Urothelium cell line (cell line): Measurements from ENCODE around the gene CDC42EP4.
"Not testable (repeated sequence)": the region's sequence is repeated elsewhere in the genome, so short reads cannot be mapped to it uniquely, and the experiment has no call there.

Source experiments
- DNase-seq: peaks from one replicate; pipeline ENCODE4 v3.0.0; 2011; ENCODE audit warnings: low spot score, mixed read lengths
- FAIRE-seq: peaks from 2 replicates; lab custom pipeline; 2011; peaks lifted over from hg19 to GRCh38; lab: Jason Lieb, UNC

CDC42EP4 gene

GRCh38 chr17:73283250-73283649 is 28.6 kb downstream of the CDC42EP4 start:
- FAIRE-seq (no peak), DNase-seq (no peak)

- DNase-seq: no peak
- no peak for FAIRE-seq
Measured at GRCh38 chr17:73282629-73283028, 29.2 kb downstream of the CDC42EP4 start.

- DNase-seq (no peak), FAIRE-seq (no peak)
Measured at GRCh38 chr17:73281928-73282327, 29.9 kb downstream of the CDC42EP4 start.

- no peak for DNase-seq
- FAIRE-seq: peak; percentile 89
Measured at GRCh38 chr17:73280191-73280590, 31.6 kb downstream of the CDC42EP4 start.

- no peak for FAIRE-seq
Measured at GRCh38 chr17:73279704-73280103, 32.1 kb downstream of the CDC42EP4 start.

GRCh38 chr17:73278465-73279453 is 33.0 kb downstream of the CDC42EP4 start:
- FAIRE-seq (peak; percentile 48), DNase-seq (no peak)

More at GRCh38 chr17:73279704-73280103, 32.1 kb downstream of the CDC42EP4 start:
- DNase-seq: no peak

- FAIRE-seq: no peak
- no peak for DNase-seq
Measured at GRCh38 chr17:73278049-73278464, 33.7 kb downstream of the CDC42EP4 start.

- FAIRE-seq: no peak
- no peak for DNase-seq
Measured at GRCh38 chr17:73274490-73274889, 37.3 kb downstream of the CDC42EP4 start.

- FAIRE-seq: no peak
Measured at GRCh38 chr17:73272906-73273218, 38.9 kb downstream of the CDC42EP4 start.

GRCh38 chr17:73271072-73271471 is 40.7 kb downstream of the CDC42EP4 start:
- DNase-seq (no peak), FAIRE-seq (no peak)

More at GRCh38 chr17:73272906-73273218, 38.9 kb downstream of the CDC42EP4 start:
- no peak for DNase-seq

GRCh38 chr17:73269791-73270190 is 42.0 kb downstream of the CDC42EP4 start:
- DNase-seq: no peak
- FAIRE-seq: no peak

GRCh38 chr17:73269329-73269615 is 42.5 kb downstream of the CDC42EP4 start:
- FAIRE-seq (peak; percentile 91), DNase-seq (no peak)

- DNase-seq (no peak), FAIRE-seq (no peak)
Measured at GRCh38 chr17:73268582-73269328, 43.0 kb downstream of the CDC42EP4 start.

- FAIRE-seq: peak; percentile 71
- DNase-seq: no peak
Measured at GRCh38 chr17:73267648-73268537, 43.9 kb downstream of the CDC42EP4 start.

- no peak for FAIRE-seq
Measured at GRCh38 chr17:73266796-73267195, 45.0 kb downstream of the CDC42EP4 start.

GRCh38 chr17:73265646-73266640 is 45.9 kb downstream of the CDC42EP4 start:
- DNase-seq (no peak), FAIRE-seq (no peak)

More at GRCh38 chr17:73266796-73267195, 45.0 kb downstream of the CDC42EP4 start:
- DNase-seq: no peak

- DNase-seq, FAIRE-seq: not testable (repeated sequence)
Measured at GRCh38 chr17:73264448-73264847, 47.4 kb downstream of the CDC42EP4 start.

GRCh38 chr17:73262676-73263642 is 48.8 kb downstream of the CDC42EP4 start:
- FAIRE-seq (no peak), DNase-seq (no peak)
